Endothelial cell of umbilical vein (primary cell): Measurements from ENCODE around the gene HADH. TPM values are rescaled to one million over a fixed set of nuclear protein-coding genes. Genes with fewer than 3 reads are reported as not detected.

Experiments
- BruUV-seq: library from RNA; stranded (reverse); fragments of 400-500 nt; replicated peaks from 2 replicates; lab custom pipeline; 2021; lab: Mats Ljungman, UMichigan
- CTCF ChIA-PET: fragments of 300-600, 350-600 bp; sonication (Branson Sonifier 250); formaldehyde crosslinking; loops from one replicate; lab custom pipeline; 2021; ENCODE audit warnings: antibody characterized with exemption, inconsistent platforms; lab: Charles Lee
- POLR2A ChIA-PET: fragments of 300-600, 350-600 bp; sonication (Branson Sonifier 250); formaldehyde crosslinking; loops from one replicate; lab custom pipeline; 2021; ENCODE audit warnings: antibody characterized with exemption, inconsistent platforms; lab: Charles Lee
- DNase-seq: peaks from one replicate; pipeline ENCODE4 v3.0.0-alpha.2; 2011; ENCODE audit warnings: low read depth, low spot score
- FAIRE-seq: peaks from 2 replicates; lab custom pipeline; 2011; peaks lifted over from hg19 to GRCh38; lab: Jason Lieb, UNC
- H2AFZ ChIP-seq: 2 replicates; pipeline ENCODE4 v1.6.0; 2012; ENCODE audit warnings: low read depth, low read length, control low read depth, inconsistent platforms
- H3K27ac ChIP-seq: 2 replicates; pipeline ENCODE4 v1.5.1; 2011; ENCODE audit warnings: low read depth, mild to moderate bottlenecking, control low read depth, low read length, moderate library complexity; ENCODE audit not compliant: insufficient read depth
- H3K27me3 ChIP-seq, 2 experiments: 2 replicates each; pipeline versions ENCODE4 v1.6.0 to v1.6.1; 2011; ENCODE audit warnings: low read length in 2 of 2, mixed read lengths in 1 of 2; ENCODE audit not compliant: control insufficient read depth in 2 of 2, insufficient read depth in 2 of 2
- H3K36me3 ChIP-seq, 2 experiments: 2 replicates in 1 of 2; 3 replicates in 1 of 2; pipeline ENCODE4 v1.5.1; 2011; ENCODE audit warnings: low read length in 2 of 2, mild to moderate bottlenecking in 1 of 2, moderate library complexity in 1 of 2; ENCODE audit not compliant: control insufficient read depth in 2 of 2, insufficient read depth in 2 of 2; ENCODE audit errors: extremely low read depth in 1 of 2
- H3K4me1 ChIP-seq: 3 replicates; pipeline ENCODE4 v1.5.1; 2011; ENCODE audit warnings: mild to moderate bottlenecking, low read length; ENCODE audit not compliant: control insufficient read depth, insufficient read depth; ENCODE audit errors: extremely low read depth
- H3K4me2 ChIP-seq: 2 replicates; pipeline ENCODE4 v1.6.1; 2011; ENCODE audit warnings: low read length, control low read depth, mixed read lengths; ENCODE audit not compliant: insufficient read depth
- H3K4me3 ChIP-seq, 3 experiments: fragments of 200-600 bp in 1 of 3; sonication (generic), shearing (Covaris generic) in 1 of 3; replicated peaks in 1 of 3; 2 replicates each; pipeline ENCODE4 v1.5.1; 2011 to 2016; ENCODE audit warnings: control low read depth in 3 of 3, low read length in 3 of 3, mild to moderate bottlenecking in 2 of 3, inconsistent platforms in 1 of 3, low read depth in 1 of 3, moderate library complexity in 1 of 3; ENCODE audit not compliant: insufficient read depth in 1 of 3
- H3K79me2 ChIP-seq: 2 replicates; pipeline ENCODE4 v1.6.0; 2012; ENCODE audit warnings: low read length, inconsistent platforms; ENCODE audit not compliant: control insufficient read depth, insufficient read depth
- H3K9ac ChIP-seq: replicated peaks from 2 replicates; pipeline ENCODE3; 2011; ENCODE audit warnings: low read length, control low read depth; ENCODE audit not compliant: insufficient read depth; ENCODE audit errors: extremely low read depth
- H3K9me1 ChIP-seq: replicated peaks from 3 replicates; pipeline ENCODE4 v1.6.0; 2011; ENCODE audit warnings: mild to moderate bottlenecking, low read length; ENCODE audit not compliant: control insufficient read depth, insufficient read depth; ENCODE audit errors: extremely low read depth
- H3K9me3 ChIP-seq: replicated peaks from 2 replicates; pipeline ENCODE4 v1.5.1; 2012; ENCODE audit warnings: low read length, inconsistent platforms; ENCODE audit not compliant: control insufficient read depth, insufficient read depth
- H4K20me1 ChIP-seq: replicated peaks from 2 replicates; pipeline ENCODE3; 2011; ENCODE audit warnings: mild to moderate bottlenecking, low read length; ENCODE audit not compliant: control insufficient read depth, insufficient read depth; ENCODE audit errors: extremely low read depth
- EZH2 ChIP-seq: IDR thresholded peaks from 2 replicates; pipeline ENCODE4 v1.6.1; 2012; ENCODE audit warnings: borderline replicate concordance, low read depth, mild to moderate bottlenecking, moderate library complexity, low read length, inconsistent platforms; ENCODE audit not compliant: severe bottlenecking
- FOS ChIP-seq: IDR thresholded peaks from 2 replicates; pipeline ENCODE4 v1.6.1; 2011; ENCODE audit warnings: mild to moderate bottlenecking, low read length, moderate library complexity, borderline replicate concordance; ENCODE audit not compliant: insufficient read depth
- GATA2 ChIP-seq: IDR thresholded peaks from 2 replicates; pipeline ENCODE4 v1.7.0; 2011; ENCODE audit warnings: low read depth, mild to moderate bottlenecking, moderate library complexity, mixed read lengths, low read length; ENCODE audit not compliant: insufficient read length, insufficient read depth
- JUN ChIP-seq: IDR thresholded peaks from 2 replicates; pipeline ENCODE4 v1.6.1; 2011; ENCODE audit warnings: borderline replicate concordance, low read depth; ENCODE audit not compliant: insufficient read length, insufficient read depth
- MYC ChIP-seq: IDR thresholded peaks from one replicate; pipeline ENCODE4 v1.6.1; 2011; ENCODE audit warnings: mild to moderate bottlenecking, low read depth, low read length
- POLR2A ChIP-seq: IDR thresholded peaks from 2 replicates; pipeline ENCODE4 v1.6.1; 2012; ENCODE audit warnings: low read depth, mild to moderate bottlenecking, control low read depth, low read length
- POLR2AphosphoS5 ChIP-seq: IDR thresholded peaks from 2 replicates; pipeline ENCODE4 v1.6.1; 2012; ENCODE audit warnings: low read depth, mild to moderate bottlenecking, control low read depth, low read length, moderate library complexity; ENCODE audit not compliant: insufficient read depth
- dilution Hi-C: fragments of 300-500 bp; cut with MboI; formaldehyde crosslinking; loops from one replicate; pipeline ENCODE4 v1.15.0; 2019; ENCODE audit warnings: low sequenced_read_pairs; ENCODE audit not compliant: extremely low pct_ligation_motif_present
- intact Hi-C: fragments of 100-400 bp; cut with micrococcal nuclease; formaldehyde crosslinking; loops from one replicate; pipeline ENCODE4 v1.10.0; 2022
- polyA plus RNA-seq, 4 experiments: library from polyadenylated mRNA; depleted of rRNA in 3 of 4; stranded (reverse) in 3 of 4; unstranded in 1 of 4; fragments of >200 nt; gene quantifications; 2 replicates each; pipeline versions ENCODE4 v1.2.1 to v1.2.3, GENCODE V29; 2011 to 2012; ENCODE audit warnings: missing spikeins in 1 of 4
- total RNA-seq: library from RNA; stranded (reverse); gene quantifications from 2 replicates; pipeline ENCODE4 v1.2.3, GENCODE V29; 2021
- TF ChIP-seq, protein P1 (sequence below): IDR thresholded peaks from 2 replicates; pipeline ENCODE4 v1.6.1; 2011; ENCODE audit not compliant: insufficient read depth, insufficient read length
- TF ChIP-seq, protein P2 (sequence below), 2 donors: IDR thresholded peaks; 1 replicate in 1 of 2; 2 replicates in 1 of 2; pipeline ENCODE4 v1.5.1; 2011; ENCODE audit warnings: low read length in 2 of 2, mild to moderate bottlenecking in 2 of 2, moderate library complexity in 2 of 2, control low read depth in 1 of 2, inconsistent platforms in 1 of 2, low read depth in 1 of 2; ENCODE audit not compliant: insufficient read depth in 1 of 2; ENCODE audit errors: extremely low read depth in 1 of 2

The HADH gene
- total and polyA plus RNA-seq, 2 donors (not counting 3 experiments of a cell fraction or from before 2014, with no cell fraction given) = 19.2 to 20.3 TPM

DNA sequence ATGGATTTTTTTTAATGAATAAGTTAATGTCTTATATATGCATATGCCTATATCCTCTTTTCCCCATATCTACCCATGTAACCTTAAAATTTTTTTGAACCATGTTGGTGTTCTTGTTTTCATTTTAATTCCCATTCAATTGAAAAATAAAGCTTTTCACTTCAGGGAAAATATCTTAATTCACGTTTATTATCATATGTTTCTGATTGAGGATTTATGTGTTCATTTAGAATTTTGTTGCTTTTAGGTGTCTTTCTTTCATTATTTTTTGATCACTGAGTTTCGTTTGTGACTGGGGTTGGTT lies 29.1 kb downstream of the HADH start:
- no peaks in the 10 kb centered on the region for H3K4me1 ChIP-seq
- no TSS peak for BruUV-seq
- no peaks in the 10 kb centered on the region for H3K79me2 ChIP-seq
- ChIA-PET POLR2A (no interaction called here), CTCF (interaction anchor here (0.6 to 5.7 kb wide), 62 partner anchors 9 to 1934 kb away, joined by 3 to 246 read pairs (median 4); partner anchors contain the start of genes OSTC and RPL34)
- dilution Hi-C loops = no loop called here
- no peaks in the 10 kb centered on the region for H3K9me3 ChIP-seq
- H4K20me1 ChIP-seq = no peaks in the 10 kb centered on the region
- no peak overlapping the region for H3K9ac ChIP-seq
- FAIRE-seq = no peak
- intact Hi-C loops = loop anchor here (1.0 kb wide), 2 partner anchors 474 to 553 kb away; no protein-coding TSS in a partner anchor
- no peaks in the 10 kb centered on the region for H3K36me3 ChIP-seq
- no peak overlapping the region for H2AFZ ChIP-seq
- H3K4me2 ChIP-seq = no peak overlapping the region
- TF ChIP-seq EZH2 (no peak), MYC (no peak), POLR2AphosphoS5 (no peak), FOS (no peak), GATA2 (no peak), POLR2A (no peak), JUN (no peak)
- TF ChIP-seq, protein P1, sequence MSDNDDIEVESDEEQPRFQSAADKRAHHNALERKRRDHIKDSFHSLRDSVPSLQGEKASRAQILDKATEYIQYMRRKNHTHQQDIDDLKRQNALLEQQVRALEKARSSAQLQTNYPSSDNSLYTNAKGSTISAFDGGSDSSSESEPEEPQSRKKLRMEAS = no peak
- TF ChIP-seq, protein P2, sequence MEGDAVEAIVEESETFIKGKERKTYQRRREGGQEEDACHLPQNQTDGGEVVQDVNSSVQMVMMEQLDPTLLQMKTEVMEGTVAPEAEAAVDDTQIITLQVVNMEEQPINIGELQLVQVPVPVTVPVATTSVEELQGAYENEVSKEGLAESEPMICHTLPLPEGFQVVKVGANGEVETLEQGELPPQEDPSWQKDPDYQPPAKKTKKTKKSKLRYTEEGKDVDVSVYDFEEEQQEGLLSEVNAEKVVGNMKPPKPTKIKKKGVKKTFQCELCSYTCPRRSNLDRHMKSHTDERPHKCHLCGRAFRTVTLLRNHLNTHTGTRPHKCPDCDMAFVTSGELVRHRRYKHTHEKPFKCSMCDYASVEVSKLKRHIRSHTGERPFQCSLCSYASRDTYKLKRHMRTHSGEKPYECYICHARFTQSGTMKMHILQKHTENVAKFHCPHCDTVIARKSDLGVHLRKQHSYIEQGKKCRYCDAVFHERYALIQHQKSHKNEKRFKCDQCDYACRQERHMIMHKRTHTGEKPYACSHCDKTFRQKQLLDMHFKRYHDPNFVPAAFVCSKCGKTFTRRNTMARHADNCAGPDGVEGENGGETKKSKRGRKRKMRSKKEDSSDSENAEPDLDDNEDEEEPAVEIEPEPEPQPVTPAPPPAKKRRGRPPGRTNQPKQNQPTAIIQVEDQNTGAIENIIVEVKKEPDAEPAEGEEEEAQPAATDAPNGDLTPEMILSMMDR (IDR thresholded peaks at IDR 0.05; ENCODE audit: extremely low read depth in 1 of 2, insufficient read depth in 1 of 2, low read depth in 1 of 2, low read length in 2 of 2) = no peak
- H3K27ac ChIP-seq = no peak overlapping the region
- H3K4me3 ChIP-seq = no peak overlapping the region
- H3K9me1 ChIP-seq = no peaks in the 10 kb centered on the region
- H3K27me3 ChIP-seq = no peaks in the 10 kb centered on the region
- no peak for DNase-seq
